GM18505 (cell line): Measurements from ENCODE around the gene FYCO1.

ENCODE experiments used
- ATAC-seq: cut with Tn5 transposase; IDR thresholded peaks from one replicate; pipeline ENCODE4 v1.9.1; 2021; ENCODE audit not compliant: unreplicated experiment
- POLR2A ChIP-seq: IDR thresholded peaks from 4 replicates; pipeline ENCODE4 v1.6.1; 2011; ENCODE audit warnings: borderline replicate concordance; ENCODE audit not compliant: insufficient read depth, insufficient read length; ENCODE audit errors: extremely low read depth

The FYCO1 gene

DNA sequence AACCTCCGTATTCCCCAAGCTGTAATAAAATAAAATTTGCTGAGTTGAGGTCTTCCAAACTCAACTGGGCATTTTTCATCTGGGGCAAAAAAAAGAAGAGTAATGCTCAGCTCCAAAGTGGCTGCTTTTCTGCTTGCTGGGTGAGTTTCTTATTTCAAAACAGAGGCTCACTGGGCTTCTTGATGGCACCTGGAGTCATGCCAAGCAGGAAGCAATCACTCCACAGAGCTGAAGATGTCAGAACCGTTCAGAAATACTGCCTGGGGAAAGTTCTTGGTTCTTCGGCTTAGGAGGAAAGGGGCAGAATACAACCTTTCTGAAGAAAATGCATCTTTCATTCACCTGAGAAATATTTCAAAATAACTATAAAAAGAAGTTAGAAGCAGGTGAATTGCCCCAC is 105.2 kb downstream of the FYCO1 start:
- no peak for ATAC-seq
- TF ChIP-seq POLR2A, result no peak

DNA sequence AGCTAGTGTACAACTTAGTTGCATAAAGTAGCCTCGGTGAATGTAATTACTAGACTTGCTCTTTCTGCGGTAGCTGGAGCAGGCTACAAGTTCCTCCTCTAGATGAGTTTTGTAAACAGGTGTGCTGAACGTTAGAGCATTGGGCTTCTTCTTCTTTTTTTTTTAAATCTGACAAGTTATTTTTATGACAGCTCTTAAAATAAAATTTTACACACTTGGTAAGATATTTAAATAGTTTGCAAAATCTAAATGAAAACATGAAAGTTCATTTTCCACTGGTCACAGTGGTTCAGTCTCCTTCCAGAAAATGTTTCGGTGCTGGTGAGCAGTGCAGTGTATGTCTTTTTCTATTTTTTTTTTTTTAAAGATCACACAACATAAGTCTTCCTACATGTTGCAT is 106.3 kb downstream of the FYCO1 start:
- TF ChIP-seq POLR2A, result no peak
- no peak for ATAC-seq

DNA sequence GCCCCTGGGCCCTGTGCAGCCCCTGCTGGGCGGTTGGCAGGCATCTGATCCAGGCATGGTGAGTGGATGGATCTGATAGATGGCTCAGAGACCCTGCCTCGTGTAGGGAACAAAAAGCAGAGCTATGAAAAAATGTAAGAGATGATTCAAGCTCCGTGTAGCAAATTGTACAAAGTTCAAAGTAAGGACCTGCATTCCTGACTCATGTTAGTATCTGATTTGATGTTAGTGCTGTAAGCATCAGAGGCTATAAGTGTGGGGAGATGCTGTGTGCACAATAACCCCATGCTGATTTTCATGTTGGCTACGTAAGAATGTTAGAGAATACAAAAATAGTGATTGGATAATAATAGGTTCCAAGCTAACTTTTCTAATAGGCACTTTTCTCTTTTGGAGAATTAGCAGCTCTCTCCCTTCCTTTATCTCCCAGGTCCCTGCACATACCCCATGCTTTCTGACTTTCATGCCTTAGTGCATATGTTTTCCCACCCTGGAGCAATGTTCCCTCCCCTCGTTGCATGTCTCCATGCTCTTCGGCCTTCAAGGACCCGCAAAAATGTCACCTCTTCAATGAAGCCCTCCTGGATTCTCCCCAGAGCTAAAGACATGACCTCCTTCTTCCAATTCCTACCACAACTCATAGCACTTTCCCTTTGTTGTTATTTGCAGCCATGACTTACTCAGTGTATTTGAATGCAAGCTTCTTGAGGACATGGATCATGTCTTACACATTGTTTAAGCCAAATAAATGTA is 107.7 kb downstream of the FYCO1 start:
- ATAC-seq, result no peak
- no peak for TF ChIP-seq POLR2A

DNA sequence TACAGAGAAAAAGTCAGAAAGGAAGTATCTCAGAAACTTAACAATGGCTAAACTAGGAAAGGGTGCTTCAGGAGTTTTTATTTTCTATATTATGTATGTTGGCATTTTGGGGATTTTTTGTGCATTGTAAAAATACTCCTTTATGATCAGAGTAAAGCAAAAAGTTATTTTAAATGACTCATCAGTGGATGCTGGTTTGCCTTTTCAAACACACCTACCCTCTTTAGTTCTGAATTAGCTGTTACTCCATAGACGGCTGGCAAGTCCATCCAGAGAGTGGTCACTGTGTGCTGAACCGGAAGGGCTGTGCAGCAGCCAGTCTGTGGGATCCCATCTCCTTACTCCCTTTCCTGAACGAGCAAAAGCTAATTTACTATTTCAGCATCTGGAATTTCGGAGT is 108.3 kb downstream of the FYCO1 start:
- ATAC-seq, result no peak
- no peak for TF ChIP-seq POLR2A

DNA sequence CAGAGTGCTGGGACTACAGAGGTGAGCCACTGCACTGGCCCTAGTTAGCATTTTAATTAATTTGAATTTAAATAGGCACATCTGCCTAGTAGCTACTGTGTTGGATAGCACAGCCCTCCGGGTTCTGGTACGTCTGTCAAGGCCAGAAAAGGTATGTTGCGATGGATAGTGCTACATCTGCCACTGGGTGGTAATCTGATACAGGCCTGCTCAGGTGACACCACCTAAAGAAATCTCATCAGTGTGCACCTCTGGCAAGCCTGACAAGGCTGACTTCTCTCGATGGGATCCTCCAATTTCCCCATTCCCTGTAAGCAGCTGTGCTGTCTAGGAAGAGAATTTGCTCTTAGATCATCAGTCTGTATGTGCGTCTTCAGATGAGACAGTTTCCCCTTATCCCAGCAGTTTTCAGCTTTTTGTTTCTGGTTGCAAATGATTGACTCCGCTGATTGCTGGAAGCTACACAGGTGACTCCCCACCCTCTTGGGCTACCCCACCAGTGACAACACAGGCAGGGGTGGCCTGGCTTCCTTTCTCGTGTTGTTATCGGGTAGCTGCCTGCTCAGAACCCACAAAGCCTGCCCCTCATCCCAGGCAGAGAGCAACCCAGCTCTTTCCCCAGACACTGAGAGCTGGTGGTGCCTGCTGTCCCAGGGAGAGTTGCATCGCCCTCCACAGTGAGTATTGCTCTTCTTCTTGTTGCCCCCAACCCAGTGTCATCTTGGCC is 109.5 kb downstream of the FYCO1 start, which contains the start of gene CCR9:
Gene CCR9 (plus strand): TSS at position 565 of the 727 bp plus-strand sequence. CDS start 8,391 bp downstream, outside the sequence.
- no peak for TF ChIP-seq POLR2A
- ATAC-seq, result no peak

DNA sequence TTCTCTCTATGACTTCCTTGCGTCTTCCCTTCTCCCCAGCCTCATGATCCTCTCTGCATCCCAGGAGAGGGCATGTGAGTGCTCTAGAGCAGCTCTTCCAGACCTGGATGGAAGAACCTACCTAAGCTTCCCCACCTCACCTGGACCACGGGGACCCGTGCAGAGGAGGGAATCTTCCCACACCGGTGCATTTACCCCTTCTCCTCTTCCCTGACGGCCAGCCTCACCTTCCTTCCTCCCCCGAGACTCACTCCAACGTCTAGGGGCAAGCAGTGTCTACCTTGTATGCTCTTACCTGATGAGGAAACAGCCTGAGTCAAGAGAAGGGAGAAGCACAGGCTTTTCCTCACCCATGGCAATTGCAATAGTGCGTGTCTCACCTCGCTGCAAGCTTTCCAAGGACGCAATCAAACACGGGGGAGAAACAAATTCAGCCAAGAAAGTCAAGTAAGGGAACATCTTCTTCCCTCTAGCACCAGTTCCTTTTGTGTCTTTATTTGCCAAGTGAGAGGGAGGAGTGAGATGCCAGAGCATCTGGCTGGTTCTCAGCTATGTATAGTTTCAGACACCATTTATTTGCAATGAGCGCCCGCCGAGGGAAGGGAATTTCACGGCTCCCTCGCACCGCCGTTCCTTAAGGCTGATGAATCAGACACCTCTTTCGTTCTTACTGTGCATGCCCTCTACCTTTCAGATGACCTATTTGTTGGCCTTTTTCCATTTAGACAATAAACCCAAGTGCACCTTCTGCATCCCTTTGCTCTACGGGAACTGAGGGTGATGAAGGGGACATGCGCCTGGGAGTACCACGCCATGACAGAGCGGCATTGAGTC is 111.0 kb downstream of the FYCO1 start:
- no peak for TF ChIP-seq POLR2A
- ATAC-seq, result no peak

DNA sequence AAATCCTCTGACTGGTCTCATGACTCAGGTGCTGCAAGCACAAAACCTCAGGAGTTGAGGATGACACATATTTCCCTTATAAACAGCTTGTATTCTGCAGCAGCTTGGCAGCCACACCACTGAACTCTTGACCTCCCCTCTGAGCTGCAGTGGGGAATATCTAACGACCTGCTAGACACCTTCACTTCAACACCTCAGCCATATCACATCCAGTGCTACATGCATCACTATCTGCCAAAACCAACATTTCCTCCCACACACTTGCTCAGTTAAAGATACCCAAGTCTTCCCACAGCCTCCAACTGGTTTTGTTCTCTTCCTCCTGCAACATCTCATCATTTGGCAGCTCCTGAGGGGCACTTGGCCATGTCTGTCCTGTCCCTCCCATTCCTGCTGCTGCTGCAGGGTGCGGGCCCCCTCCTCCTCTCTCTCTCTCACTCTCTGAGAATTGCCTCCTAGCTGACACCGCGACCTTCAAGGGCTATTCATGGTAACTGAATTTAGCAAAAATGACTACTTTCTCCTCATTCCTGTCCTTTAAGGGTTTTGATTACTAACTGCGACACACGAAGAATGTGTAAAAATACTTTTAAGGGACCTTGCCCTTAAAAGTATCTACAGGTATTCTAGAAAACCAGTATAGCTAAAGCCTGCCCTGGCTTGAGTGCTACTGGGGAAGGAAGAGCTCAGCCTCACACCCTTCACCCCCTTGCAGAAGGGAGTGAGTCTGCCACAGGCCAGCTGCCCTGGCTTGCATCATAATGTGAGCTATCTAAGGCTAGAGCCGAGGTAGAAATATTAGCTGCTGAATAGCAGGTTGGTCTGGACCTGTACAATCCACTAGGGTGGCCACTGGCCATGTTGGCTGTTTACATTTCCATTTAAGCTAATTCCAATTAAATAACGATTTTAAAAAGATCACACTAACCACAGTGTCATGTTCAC is 114.3 kb downstream of the FYCO1 start:
- no peak for TF ChIP-seq POLR2A
- no peak for ATAC-seq

DNA sequence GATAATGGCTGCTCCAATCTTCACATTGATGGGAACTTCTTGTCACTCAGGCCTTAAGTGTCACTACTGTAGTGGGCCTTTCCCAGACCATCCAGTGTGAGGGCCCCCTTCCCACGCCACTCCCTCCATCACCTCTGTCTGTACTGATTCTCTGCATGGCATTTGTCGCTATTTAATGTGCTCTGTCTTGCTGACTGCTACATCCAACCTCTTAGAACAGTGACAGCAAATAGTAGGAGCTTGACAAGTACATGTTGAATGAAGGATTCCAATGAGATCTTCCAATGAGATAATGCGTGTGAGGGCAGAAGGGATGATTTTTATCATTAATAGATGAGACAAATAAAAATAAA is 114.9 kb downstream of the FYCO1 start:
- TF ChIP-seq POLR2A, result no peak
- no peak for ATAC-seq

DNA sequence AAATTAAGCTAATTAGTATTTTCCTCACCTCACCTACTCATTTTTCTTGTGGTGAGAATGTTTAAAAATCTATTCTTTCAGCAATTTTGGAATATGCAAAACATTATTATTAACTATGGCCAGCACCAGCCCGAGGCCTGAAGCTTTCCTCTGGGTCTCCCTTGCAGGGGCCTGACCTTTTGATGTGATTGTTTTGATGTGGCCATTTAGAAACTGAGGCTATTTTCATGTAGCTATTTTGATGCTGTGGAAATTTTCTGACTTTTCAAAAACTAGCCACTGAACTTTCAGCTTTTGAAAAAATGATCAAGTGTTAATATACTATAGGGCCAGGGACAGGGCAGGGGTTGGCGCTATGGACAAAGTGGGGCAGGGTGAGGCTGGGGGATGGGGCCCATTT is 117.5 kb downstream of the FYCO1 start:
- ATAC-seq, result no peak
- TF ChIP-seq POLR2A, result no peak

DNA sequence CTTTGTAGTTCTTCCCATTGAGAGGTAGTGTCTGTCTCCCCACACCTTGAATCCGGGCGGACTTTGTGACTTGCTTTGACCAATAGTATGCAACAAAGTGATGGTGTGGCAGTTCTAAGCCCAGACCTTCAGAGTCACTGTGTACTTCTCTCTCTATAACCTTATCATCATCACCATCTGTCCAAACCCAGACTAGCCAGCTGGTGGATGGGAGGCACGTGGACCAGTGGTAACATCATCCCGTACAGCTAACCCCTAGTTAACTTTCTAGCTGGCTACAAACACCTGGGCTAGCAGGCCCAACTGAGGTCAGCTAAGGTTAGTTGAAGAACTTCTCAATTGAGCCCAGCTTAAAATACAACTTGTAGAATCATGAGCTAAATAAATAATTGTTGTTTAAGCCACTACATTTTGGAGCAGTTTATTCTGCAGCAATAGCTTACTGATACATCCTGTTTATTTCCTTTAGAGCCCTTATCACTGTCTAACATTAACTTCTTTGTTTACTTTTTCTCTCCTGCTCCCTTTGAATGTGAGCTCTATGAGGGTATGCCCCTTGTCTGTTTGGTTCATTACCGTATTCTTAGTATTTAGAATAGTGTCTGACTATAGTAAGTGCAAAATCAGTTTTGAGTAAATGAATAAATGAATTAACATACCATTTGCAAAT is 120.8 kb downstream of the FYCO1 start:
- no peak for ATAC-seq
- TF ChIP-seq POLR2A, result no peak

DNA sequence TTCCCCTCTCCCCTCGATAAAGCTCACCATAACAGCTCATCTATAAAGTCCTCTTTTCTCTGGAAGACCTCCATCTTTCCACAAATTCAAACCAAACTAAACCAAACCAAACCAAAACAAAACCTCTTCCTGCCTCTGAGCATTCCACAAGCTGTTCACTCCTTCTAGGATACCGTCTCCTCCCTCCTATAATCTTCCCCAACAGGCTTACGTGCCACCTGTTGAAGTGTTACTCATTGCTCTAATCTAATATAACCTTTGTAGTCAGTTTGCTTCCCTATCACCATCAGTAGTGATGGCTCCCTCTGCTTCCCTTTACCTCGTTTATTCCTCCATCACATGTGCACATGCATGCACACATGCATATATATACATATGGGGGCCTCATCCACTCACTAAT is 122.0 kb downstream of the FYCO1 start:
- no peak for ATAC-seq
- no peak for TF ChIP-seq POLR2A

DNA sequence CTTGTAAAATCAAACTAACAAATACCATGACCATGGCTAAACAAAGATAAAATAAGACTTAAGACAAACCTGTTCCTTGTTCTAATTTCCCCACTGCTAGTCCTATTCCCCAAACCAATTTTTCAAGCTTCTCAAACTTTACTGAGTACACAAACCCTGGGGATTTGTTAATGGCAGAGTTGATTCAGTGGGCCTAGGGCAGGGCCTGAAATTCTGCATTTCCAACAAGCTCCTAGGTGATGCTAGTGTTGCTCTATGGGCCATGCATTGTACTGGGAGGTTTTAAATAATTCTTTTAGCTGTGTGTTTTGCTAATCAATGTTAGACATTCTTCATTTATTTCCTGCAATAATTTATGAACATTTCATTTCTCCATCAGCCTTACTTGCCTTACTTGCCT is 122.6 kb downstream of the FYCO1 start:
- no peak for TF ChIP-seq POLR2A
- ATAC-seq, result no peak
